GM18951 (cell line): ENCODE measurements around the gene KRTAP13-3.

ENCODE experiments used
- POLR2A ChIP-seq: IDR thresholded peaks from 4 replicates; pipeline ENCODE4 v1.6.1; 2011; ENCODE audit warnings: mild to moderate bottlenecking; ENCODE audit not compliant: insufficient read length, insufficient read depth; ENCODE audit errors: extremely low read depth
- in situ Hi-C: fragments of 300-500 bp; cut with MboI; formaldehyde crosslinking; loops from one replicate; pipeline ENCODE4 v1.12.0; 2022; ENCODE audit warnings: low sequenced_read_pairs, mixed read lengths, inconsistent platforms; ENCODE audit not compliant: unreplicated experiment

KRTAP13-3 gene

GRCh38 chr21:30408782-30409494 lies 16.8 kb downstream of the KRTAP13-3 start:
- no peak for TF ChIP-seq POLR2A
- in situ Hi-C loops = no loop called here

- no peak for TF ChIP-seq POLR2A
- in situ Hi-C loops = no loop called here
Observed at GRCh38 chr21:30395731-30396130, 30.0 kb downstream of the KRTAP13-3 start, which contains the start of gene KRTAP13-1. KRTAP13-1 (plus strand) TSS chr21:30396031; CDS start chr21:30396087, 56 bp downstream.

- in situ Hi-C loops = no loop called here
Observed at GRCh38 chr21:30391492-30392025, 34.2 kb downstream of the KRTAP13-3 start.

GRCh38 chr21:30382201-30382600 lies 43.5 kb downstream of the KRTAP13-3 start:
- in situ Hi-C loops = no loop called here
- TF ChIP-seq POLR2A = no peak

More at GRCh38 chr21:30391492-30392025, 34.2 kb downstream of the KRTAP13-3 start:
- TF ChIP-seq POLR2A = no peak
